SHP77 (cell line): Measurements from ENCODE around the gene SPDYE16.
"Not testable (repeated sequence)": the region's sequence is repeated elsewhere in the genome, so short reads cannot be mapped to it uniquely, and the experiment has no call there.

Experiments
- DNase-seq, 2 experiments: peaks; one replicate each; lab custom pipeline; 2025; lab: John Stamatoyannopoulos, UW

The SPDYE16 gene

GRCh38 chr7:76504351-76505167 is 38.5 kb downstream of the SPDYE16 start:
- DNase-seq = not testable (repeated sequence)

DNA sequence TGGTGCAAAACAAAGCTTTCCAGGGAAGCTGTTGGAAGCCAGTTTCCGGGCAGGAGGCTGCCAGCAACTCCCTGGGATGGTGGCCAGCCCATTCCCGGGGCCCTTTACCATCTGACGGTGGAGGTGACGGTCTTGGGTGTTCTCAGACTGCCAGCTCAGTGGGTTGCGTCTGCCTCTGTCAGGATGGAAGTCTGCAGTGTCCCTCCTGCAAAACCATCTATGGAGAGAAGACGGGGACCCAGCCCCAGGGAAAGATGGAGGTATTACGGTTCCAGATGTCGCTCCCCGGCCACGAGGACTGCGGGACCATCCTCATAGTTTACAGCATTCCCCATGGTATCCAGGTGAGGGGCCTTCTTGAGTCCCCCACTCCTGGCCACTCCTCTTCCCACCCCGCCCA is 39.9 kb downstream of the SPDYE16 start:
- not testable (repeated sequence) for DNase-seq

GRCh38 chr7:76502836-76503235 is 40.3 kb downstream of the SPDYE16 start:
- DNase-seq = not testable (repeated sequence)

- DNase-seq = not testable (repeated sequence)
Measured at GRCh38 chr7:76502224-76502623, 40.9 kb downstream of the SPDYE16 start.

- DNase-seq = not testable (repeated sequence)
Measured at GRCh38 chr7:76499924-76500241, 43.2 kb downstream of the SPDYE16 start.

DNA sequence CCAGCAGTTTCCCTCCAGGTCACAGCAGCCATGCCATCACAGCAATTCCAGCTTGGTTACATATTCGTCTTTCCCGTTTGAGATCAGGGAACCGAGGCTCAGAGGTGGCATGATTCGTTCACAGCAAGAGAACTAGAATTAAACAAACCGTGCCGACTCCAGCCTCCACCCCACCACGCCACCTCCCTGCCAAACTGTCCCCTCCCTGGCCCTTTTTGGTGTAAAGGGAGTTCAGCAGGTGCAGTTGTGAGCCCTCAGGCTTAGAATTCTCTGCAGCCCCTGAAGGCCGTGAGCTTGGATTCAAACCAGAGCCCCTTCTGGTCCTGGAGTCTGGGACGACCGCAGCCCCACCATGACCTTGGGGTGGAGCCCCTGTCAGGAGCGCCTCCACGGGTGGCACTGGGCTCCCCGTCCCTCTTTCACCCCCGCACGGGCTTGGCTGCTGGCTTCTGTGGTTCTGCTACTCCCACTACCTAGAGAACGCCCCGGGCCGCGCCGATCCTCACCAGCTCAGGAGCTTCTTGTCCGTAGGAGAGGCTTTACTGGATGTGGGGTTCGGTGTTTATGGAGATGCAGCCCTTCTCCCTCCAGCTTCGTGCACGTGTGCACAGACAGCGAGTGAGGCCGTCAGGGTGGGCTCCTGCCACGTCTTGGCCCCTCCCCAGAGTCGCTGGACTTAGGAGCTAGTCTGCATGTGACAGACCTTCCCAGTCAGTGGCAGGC is 43.7 kb downstream of the SPDYE16 start:
- DNase-seq = not testable (repeated sequence)

- not testable (repeated sequence) for DNase-seq
Measured at GRCh38 chr7:76498583-76499200, 44.4 kb downstream of the SPDYE16 start.

DNA sequence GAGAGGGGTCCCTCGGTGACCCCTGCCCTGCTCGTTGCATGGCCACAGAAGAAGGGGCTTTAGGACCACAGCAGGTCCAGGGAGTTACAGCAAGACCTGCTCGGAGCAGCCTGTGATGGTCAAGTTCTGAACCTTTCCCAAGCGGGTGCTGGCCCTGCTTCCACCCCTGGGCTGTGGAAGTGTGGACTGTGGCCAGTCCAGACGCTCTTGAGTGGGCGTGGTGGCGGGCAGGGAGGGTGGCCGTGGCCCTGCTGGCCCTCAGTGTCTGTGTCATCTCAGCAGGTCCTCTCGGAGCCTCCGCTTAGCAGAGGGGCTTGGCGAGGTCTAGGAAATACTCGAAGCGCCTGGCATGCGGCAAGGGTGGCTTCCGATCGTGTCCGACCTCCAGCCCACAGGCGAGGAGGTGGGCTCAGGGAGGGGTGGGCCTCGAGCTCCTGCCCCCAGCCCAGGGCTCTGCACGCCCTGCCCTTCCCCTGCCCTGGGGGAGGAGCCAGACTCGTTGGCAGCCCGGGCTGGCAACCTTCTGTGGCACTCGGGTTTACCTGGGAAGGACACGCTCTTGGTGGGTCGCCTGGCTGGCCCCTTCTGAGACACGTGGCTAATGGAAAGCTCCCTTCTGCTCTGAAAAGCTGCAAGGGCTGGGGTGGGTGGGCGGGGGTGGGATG is 45.0 kb downstream of the SPDYE16 start:
- DNase-seq = not testable (repeated sequence)

DNA sequence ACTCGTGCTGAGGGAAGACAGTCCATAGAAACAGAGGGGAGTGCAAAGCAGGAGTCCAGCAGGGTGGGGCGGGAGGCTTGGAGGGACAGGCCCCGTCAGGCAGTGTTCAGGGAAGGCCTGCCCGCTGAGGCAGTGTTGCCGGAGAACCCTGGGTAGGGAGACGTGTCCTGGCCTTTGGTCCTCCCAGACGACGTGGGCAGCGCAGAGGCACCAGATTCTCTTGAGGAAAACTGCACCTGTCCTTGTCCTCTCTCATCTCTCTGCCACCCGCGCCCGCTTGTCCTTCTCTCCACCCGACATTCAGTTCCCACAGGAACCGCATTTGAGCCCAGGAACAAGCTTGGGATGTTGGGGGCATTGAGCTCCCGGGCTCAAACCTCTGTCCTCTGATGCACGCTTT is 47.4 kb downstream of the SPDYE16 start:
- DNase-seq = not testable (repeated sequence)

DNA sequence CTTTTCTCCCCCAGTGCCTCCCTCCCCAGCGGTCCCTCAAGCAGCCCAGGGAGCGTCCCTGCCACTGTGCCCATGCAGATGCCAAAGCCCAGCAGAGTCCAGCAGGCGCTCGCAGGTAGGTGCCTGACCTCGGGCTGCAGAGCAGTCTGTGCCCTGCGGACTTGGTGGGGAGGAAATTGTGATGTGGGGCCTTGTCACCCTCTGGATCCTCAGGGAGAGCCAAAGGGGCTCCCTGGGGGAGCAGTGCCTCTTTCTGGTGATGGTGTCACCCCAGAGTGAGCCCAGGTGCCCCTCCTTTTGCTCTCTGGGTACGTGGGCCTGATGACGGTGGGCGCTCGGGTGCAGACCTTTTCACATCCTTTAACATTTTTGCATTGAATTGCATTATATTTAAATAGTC is 51.0 kb downstream of the SPDYE16 start:
- not testable (repeated sequence) for DNase-seq

GRCh38 chr7:76487969-76488368 is 55.1 kb downstream of the SPDYE16 start:
- not testable (repeated sequence) for DNase-seq

DNA sequence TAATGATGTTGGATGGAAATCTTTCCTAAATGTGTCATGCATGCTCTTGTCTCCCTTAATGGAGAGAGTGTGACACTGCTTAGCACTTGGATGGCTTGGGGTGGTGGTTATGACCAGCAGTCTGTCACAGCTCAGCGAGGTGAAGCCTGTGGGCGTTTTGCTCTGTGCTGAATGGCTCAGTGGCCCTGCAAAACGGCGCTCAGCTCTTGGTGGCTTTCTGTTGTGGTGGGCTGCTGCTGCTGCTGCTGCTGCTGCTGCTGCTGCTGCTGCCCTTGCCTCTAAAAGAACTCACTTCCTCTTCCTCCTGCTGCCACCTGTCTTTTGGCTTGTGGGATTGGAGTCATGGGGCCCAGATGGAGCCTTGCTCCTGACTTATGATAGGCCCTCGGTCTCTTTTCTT is 56.5 kb downstream of the SPDYE16 start:
- not testable (repeated sequence) for DNase-seq

DNA sequence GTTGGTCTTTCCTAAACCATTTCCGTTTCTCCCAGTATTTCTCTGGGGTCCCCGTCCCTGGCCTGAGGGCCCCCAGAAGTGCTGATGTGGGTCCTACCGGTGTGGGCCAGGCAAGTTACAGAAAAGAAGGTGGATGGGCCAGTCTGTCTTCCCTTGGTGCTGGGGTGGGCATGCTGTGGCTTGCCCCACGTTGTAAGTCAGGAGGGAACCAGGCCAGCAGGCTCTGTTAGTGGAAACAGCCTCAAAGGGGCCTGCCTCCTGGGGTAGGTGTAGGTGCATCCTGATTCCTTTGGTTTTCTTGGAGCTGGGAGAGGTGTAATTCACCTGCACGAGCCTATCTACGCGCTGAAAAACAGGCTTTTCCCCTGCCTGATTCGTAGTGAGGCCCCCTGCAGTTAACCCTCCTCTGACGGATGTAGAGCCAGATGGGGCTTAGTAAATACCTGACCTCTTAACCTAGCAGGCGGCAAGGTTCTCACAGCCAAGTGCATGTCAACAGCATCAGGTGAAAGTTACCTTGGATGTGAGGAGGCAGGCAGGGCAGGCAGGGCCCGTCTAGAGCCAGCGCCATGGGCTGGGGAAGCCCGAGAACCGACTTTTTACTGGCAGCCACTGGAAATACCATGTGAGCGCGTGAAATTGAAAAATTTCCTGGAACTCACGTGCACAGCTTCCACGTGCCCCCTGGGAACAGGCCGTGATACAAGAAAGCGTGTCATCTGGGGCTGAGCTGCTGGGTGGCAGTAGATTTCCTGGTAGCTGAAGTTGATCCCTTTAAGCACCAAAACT is 57.1 kb downstream of the SPDYE16 start:
- DNase-seq = not testable (repeated sequence)

GRCh38 chr7:76484456-76484855 is 58.6 kb downstream of the SPDYE16 start:
- DNase-seq = not testable (repeated sequence)

DNA sequence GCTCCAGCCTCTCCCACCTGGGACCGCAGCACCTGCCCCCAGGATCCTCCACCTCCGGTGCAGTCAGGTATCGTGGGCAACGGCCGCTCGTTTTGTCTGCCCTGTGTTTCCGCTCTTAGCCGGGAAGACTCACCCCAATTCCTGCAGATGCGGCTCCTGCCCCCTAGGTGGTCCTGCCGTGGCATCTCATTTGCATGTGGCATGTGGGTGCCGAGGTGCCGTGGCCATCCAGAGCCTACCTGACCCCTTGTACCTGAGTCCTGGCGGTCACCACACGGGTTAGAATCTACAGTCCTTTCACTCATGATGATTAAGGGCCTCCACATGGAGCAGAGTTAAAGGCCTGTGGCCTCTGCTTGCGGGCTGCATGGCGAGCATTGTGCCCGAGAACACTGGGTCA is 60.0 kb downstream of the SPDYE16 start:
- DNase-seq = not testable (repeated sequence)

DNA sequence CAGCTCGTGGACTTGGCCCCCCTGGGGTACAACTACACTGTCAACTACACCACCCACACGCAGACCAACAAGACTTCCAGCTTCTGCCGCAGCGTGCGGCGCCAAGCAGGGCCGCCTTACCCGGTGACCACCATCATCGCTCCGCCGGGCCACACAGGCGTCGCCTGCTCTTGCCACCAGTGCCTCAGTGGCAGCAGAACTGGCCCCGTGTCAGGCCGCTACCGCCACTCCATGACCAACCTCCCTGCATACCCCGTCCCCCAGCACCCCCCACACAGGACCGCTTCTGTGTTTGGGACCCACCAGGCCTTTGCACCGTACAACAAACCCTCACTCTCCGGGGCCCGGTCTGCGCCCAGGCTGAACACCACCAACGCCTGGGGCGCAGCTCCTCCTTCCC is 60.4 kb downstream of the SPDYE16 start:
- not testable (repeated sequence) for DNase-seq
